Spleen (tissue), 11 donors: ENCODE data around the gene ABAT. TPM values are rescaled to one million over a fixed set of nuclear protein-coding genes. Genes with fewer than 3 reads are reported as not detected.

Experiments
- DNase-seq: peaks from one replicate; pipeline ENCODE4 v3.0.0-alpha.2; 2020
- H3K27ac ChIP-seq, 8 donors: fragments of 200-600 bp; sonication (generic) in 7 of 8; 1 replicate in 4 of 8; 2 replicates in 4 of 8; pipeline versions ENCODE4 v1.5.0 to v1.8.0; 2016 to 2021; ENCODE audit warnings: inconsistent platforms in 4 of 8, mild to moderate bottlenecking in 4 of 8, moderate library complexity in 1 of 8
- H3K27me3 ChIP-seq, 7 donors: fragments of 200-600 bp; sonication (generic) in 6 of 7; replicated peaks in 1 of 7; 1 replicate in 4 of 7; 2 replicates in 3 of 7; pipeline versions ENCODE4 v1.5.0 to v1.8.0; 2016 to 2021; ENCODE audit warnings: inconsistent platforms in 3 of 7, mild to moderate bottlenecking in 1 of 7
- H3K36me3 ChIP-seq, 6 donors: fragments of 200-600 bp; sonication (generic) in 5 of 6; 1 replicate in 4 of 6; 2 replicates in 2 of 6; pipeline versions ENCODE4 v1.5.0 to v1.8.0; 2016 to 2021; ENCODE audit warnings: inconsistent platforms in 2 of 6
- H3K4me1 ChIP-seq, 6 donors: fragments of 200-600 bp; sonication (generic) in 5 of 6; 1 replicate in 3 of 6; 2 replicates in 3 of 6; pipeline versions ENCODE4 v1.5.0 to v1.8.0; 2016 to 2021; ENCODE audit warnings: inconsistent platforms in 3 of 6
- H3K4me3 ChIP-seq, 8 donors: fragments of 200-600 bp; sonication (generic) in 7 of 8; 1 replicate in 4 of 8; 2 replicates in 4 of 8; pipeline versions ENCODE4 v1.5.0 to v1.8.0; 2016 to 2021; ENCODE audit warnings: inconsistent platforms in 4 of 8, mild to moderate bottlenecking in 4 of 8, moderate library complexity in 2 of 8
- H3K9me3 ChIP-seq, 8 donors: fragments of 200-600 bp; sonication (generic) in 7 of 8; 1 replicate in 4 of 8; 2 replicates in 4 of 8; pipeline versions ENCODE4 v1.5.0 to v1.8.0; 2016 to 2021; ENCODE audit warnings: inconsistent platforms in 4 of 8
- CTCF ChIP-seq, 11 experiments: fragments of 200-600 bp in 7 of 11; fragments of 450-650 bp in 4 of 11; sonication (generic) in 4 of 11; IDR thresholded peaks in 8 of 11; conservative IDR thresholded peaks in 3 of 11; 1 replicate in 7 of 11; 2 replicates in 4 of 11; pipeline versions ENCODE4 v1.4.0 to v1.8.0; 2016 to 2021; ENCODE audit warnings: antibody characterized with exemption in 11 of 11, inconsistent platforms in 4 of 11, mild to moderate bottlenecking in 1 of 11
- POLR2A ChIP-seq, 3 donors: fragments of 450-650 bp; IDR thresholded peaks; one replicate each; pipeline ENCODE4 v1.5.1; 2017; ENCODE audit warnings: antibody characterized with exemption in 3 of 3, mild to moderate bottlenecking in 1 of 3
- POLR2AphosphoS5 ChIP-seq, 3 donors: sonication (generic); formaldehyde crosslinking; IDR thresholded peaks; one replicate each; pipeline ENCODE4 v1.5.1; 2017; ENCODE audit warnings: antibody characterized with exemption in 3 of 3
- WGBS, 5 donors: extraction: QIAGEN DNeasy Blood & Tissue Kit in 3 of 5; methylation state at CpG; one replicate each; pipeline versions ENCODE4 v1.1.5 to v1.1.7; 2013 to 2018; 5-methylcytosine and 5-hydroxymethylcytosine counted together
- intact Hi-C: fragments of 100-400 bp; cut with DNase I; formaldehyde crosslinking; loops from one replicate; pipeline ENCODE4 v1.15.0; 2023; ENCODE audit warnings: low total_unique reads
- polyA plus RNA-seq, 3 donors: library from polyadenylated mRNA; stranded (reverse); fragments of 200-250 nt; gene quantifications; one replicate each; pipeline ENCODE4 v1.2.1, GENCODE V29; 2013
- total RNA-seq, 7 donors: library from RNA; depleted of rRNA in 3 of 7; stranded (reverse); fragments of >200 nt in 3 of 7; fragmentation: NEBNext Ultra II Directional in 4 of 7; extraction: Animal tissue kit (Norgen Biotek cat#: 25700) in 4 of 7; gene quantifications; one replicate each; pipeline versions ENCODE4 v1.1.0 to v1.2.1, GENCODE V29; 2016 to 2021
- donor health status: healthy with polysubstance abuse.
- donor health status: DM: no; HTN: no; CAD: no; lungs with moderate emphysema.
- donor health status: DM: no; HTN: no; CAD: no.
- donor health status: Bipolar disorder and iron deficiency.
- donor health status: healthy.
- donor health status: DM: no; HTN: no; CAD: no.
- donor health status: DM: yes; HTN: yes; CAD: no.

Gene ABAT
- total and polyA plus RNA-seq, 10 donors, result 3.9 to 13.5 (median 8.3) TPM

DNA sequence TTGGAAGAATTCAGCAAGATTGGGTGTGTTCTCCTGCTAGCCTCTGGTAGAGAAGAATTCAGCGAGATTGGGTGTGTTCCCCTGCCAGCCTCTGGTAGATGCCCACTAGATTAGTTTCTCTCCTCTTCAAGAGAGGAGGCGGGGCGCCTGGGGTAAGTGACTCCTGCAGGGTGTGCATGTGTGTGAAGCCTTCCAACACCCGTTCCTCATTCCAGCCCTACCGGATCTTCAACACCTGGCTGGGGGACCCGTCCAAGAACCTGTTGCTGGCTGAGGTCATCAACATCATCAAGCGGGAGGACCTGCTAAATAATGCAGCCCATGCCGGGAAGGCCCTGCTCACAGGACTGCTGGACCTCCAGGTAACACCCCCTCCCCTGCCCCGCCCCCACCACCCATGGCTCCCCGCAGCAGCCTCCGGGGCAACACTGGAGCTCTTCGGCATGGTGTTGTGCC is 101.7 kb downstream of the ABAT start:
- intact Hi-C loops, result no loop called here
- no peak for TF ChIP-seq POLR2AphosphoS5 (IDR thresholded peaks at IDR 0.05)
- no peak for TF ChIP-seq CTCF (IDR thresholded peaks at IDR 0.05 in 8 of 11, conservative IDR thresholded peaks at IDR 0.05 in 3 of 11)
- TF ChIP-seq POLR2A (IDR thresholded peaks at IDR 0.05), result no peak
- no peaks in the 10 kb centered on the region for H3K27me3 ChIP-seq
- H3K4me3 ChIP-seq, result no peak overlapping the region
- H3K4me1 ChIP-seq, result no peaks in the 10 kb centered on the region
- peaks cover 0 to 4% (median 0%) of the 10 kb centered on the region in 8 donors for H3K9me3 ChIP-seq
- peaks cover 0 to 89% (median 28%) of the 10 kb centered on the region in 6 donors for H3K36me3 ChIP-seq
- WGBS, 5 donors, result 87 to 92% (median 91%) methylated on average over 8 to 12 of the region's 12 CpGs
- H3K27ac ChIP-seq, result no peak overlapping the region
- no peak for DNase-seq

GRCh38 chr16:8777217-8777616 is 102.8 kb downstream of the ABAT start:
- 89 to 95% (median 94%) methylated on average over 7 of the region's 7 CpGs for WGBS, 5 donors
- H3K36me3 ChIP-seq, result peaks cover 0 to 90% (median 28%) of the 10 kb centered on the region in 6 donors
- peak; percentile 7 for DNase-seq
- TF ChIP-seq POLR2AphosphoS5 (IDR thresholded peaks at IDR 0.05), result no peak
- no peak overlapping the region for H3K4me3 ChIP-seq
- no peaks in the 10 kb centered on the region for H3K27me3 ChIP-seq
- H3K27ac ChIP-seq, result no peak overlapping the region
- intact Hi-C loops, result no loop called here
- H3K9me3 ChIP-seq, result peaks cover 0 to 4% (median 0%) of the 10 kb centered on the region in 8 donors
- H3K4me1 ChIP-seq, result no peaks in the 10 kb centered on the region

GRCh38 chr16:8781797-8782196 is 107.4 kb downstream of the ABAT start:
- 92 to 95% (median 93%) methylated on average over 8 of the region's 8 CpGs for WGBS, 5 donors
- H3K4me3 ChIP-seq, result no peak overlapping the region
- no peaks in the 10 kb centered on the region for H3K9me3 ChIP-seq
- DNase-seq, result no peak
- H3K36me3 ChIP-seq, result peaks cover 0 to 51% (median 7%) of the 10 kb centered on the region in 6 donors
- no peak overlapping the region for H3K27ac ChIP-seq
- H3K4me1 ChIP-seq, result no peaks in the 10 kb centered on the region
- intact Hi-C loops, result loop anchor here (10.0 kb wide), 1 partner anchor 107 kb away; the partner anchor contains the start of gene ABAT
- TF ChIP-seq POLR2A (IDR thresholded peaks at IDR 0.05), result no peak
- TF ChIP-seq POLR2AphosphoS5 (IDR thresholded peaks at IDR 0.05), result no peak
- TF ChIP-seq CTCF (IDR thresholded peaks at IDR 0.05 in 8 of 11, conservative IDR thresholded peaks at IDR 0.05 in 3 of 11), result no peak
- H3K27me3 ChIP-seq, result no peaks in the 10 kb centered on the region

DNA sequence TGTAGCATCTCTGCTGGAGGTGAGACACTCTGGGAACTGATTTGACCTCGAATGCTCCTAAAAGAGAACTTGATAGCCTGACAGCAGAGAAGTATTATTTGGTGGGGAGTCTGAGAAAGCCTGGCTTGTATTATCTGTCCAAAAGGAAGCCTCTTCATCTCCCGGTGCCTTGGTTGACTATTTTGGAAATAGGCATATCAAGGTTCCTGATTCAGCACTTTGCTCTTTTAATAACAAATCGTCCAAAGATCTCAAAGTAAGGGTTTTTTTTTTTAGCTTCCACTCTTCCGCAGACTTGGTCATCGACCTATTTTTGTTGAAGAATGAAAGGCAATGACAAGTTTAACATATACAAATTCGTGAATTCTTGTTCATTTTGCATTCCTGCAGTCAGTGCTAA is 108.3 kb downstream of the ABAT start:
- WGBS, 5 donors, result 65 to 81% (median 74%) methylated on average over 6 of the region's 6 CpGs
- TF ChIP-seq POLR2AphosphoS5 (IDR thresholded peaks at IDR 0.05), result no peak
- no peak for TF ChIP-seq CTCF (IDR thresholded peaks at IDR 0.05 in 8 of 11, conservative IDR thresholded peaks at IDR 0.05 in 3 of 11)
- no peak for TF ChIP-seq POLR2A (IDR thresholded peaks at IDR 0.05)
- H3K4me3 ChIP-seq, result no peak overlapping the region
- H3K4me1 ChIP-seq, result no peaks in the 10 kb centered on the region
- no peak for DNase-seq
- H3K36me3 ChIP-seq, result peaks cover 0 to 42% (median 4%) of the 10 kb centered on the region in 6 donors
- intact Hi-C loops, result loop anchor here (10.0 kb wide), 1 partner anchor 108 kb away; the partner anchor contains the start of gene ABAT
- H3K27ac ChIP-seq, result no peak overlapping the region
- no peaks in the 10 kb centered on the region for H3K27me3 ChIP-seq
- no peaks in the 10 kb centered on the region for H3K9me3 ChIP-seq
